Measurements from ENCODE around the gene ERBB4.

ERBB4 gene

GRCh38 chr2:211426240-211426639 lies 1112.4 kb downstream of the ERBB4 start:
- Histone ChIP-seq H3K27me3 (no peaks in the 10 kb centered on the region), H3K4me3 (ENCODE audit: low read depth in 1 of 2, low read length in 1 of 2) (no peak overlapping the region), H3K27ac (no peak overlapping the region), H3K4me1 (ENCODE audit: control insufficient read depth in 1 of 2, insufficient read depth in 1 of 2, low read depth in 1 of 2, low read length in 1 of 2) (no peaks in the 10 kb centered on the region), H3K9me3 (no peaks in the 10 kb centered on the region), H3K36me3 (no peaks in the 10 kb centered on the region)
- TF ChIP-seq, protein P1, sequence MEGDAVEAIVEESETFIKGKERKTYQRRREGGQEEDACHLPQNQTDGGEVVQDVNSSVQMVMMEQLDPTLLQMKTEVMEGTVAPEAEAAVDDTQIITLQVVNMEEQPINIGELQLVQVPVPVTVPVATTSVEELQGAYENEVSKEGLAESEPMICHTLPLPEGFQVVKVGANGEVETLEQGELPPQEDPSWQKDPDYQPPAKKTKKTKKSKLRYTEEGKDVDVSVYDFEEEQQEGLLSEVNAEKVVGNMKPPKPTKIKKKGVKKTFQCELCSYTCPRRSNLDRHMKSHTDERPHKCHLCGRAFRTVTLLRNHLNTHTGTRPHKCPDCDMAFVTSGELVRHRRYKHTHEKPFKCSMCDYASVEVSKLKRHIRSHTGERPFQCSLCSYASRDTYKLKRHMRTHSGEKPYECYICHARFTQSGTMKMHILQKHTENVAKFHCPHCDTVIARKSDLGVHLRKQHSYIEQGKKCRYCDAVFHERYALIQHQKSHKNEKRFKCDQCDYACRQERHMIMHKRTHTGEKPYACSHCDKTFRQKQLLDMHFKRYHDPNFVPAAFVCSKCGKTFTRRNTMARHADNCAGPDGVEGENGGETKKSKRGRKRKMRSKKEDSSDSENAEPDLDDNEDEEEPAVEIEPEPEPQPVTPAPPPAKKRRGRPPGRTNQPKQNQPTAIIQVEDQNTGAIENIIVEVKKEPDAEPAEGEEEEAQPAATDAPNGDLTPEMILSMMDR (IDR thresholded peaks at IDR 0.05), result no peak

DNA sequence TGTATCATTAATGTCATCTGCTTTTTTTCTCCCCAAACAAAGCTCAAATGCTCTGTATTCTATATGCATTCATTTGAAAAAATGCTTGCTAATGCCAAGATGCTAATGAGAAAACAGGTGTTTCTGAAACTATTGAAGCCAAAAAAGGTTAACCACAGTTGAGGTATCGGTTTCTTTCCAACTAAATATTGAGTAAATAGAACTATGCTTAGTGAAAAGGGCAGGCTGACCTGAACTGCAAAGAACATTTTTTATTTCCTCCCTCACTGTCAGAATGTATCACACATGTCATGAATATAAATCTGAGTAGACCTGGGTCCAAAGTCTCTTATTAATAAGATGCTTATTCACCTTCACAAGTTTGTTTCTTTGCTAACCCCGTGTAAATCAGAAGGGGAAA lies 1115.6 kb downstream of the ERBB4 start:
- TF ChIP-seq, protein P1 (IDR thresholded peaks at IDR 0.05), result no peak
- no peaks in the 10 kb centered on the region for H3K36me3 ChIP-seq
- H3K27ac ChIP-seq, result no peak overlapping the region

GRCh38 chr2:211417544-211417943 lies 1121.1 kb downstream of the ERBB4 start:
- TF ChIP-seq, protein P1 (IDR thresholded peaks at IDR 0.05), result no peak
- Histone ChIP-seq H3K27ac (no peak overlapping the region), H3K9me3 (no peaks in the 10 kb centered on the region), H3K4me3 (ENCODE audit: low read depth in 1 of 2, low read length in 1 of 2) (no peak overlapping the region), H3K4me1 (ENCODE audit: control insufficient read depth in 1 of 2, insufficient read depth in 1 of 2, low read depth in 1 of 2, low read length in 1 of 2) (no peaks in the 10 kb centered on the region), H3K36me3 (no peaks in the 10 kb centered on the region), H3K27me3 (no peaks in the 10 kb centered on the region)

More for the DNA sequence above, 1115.6 kb downstream of the ERBB4 start:
- no peaks in the 10 kb centered on the region for H3K4me1 ChIP-seq (ENCODE audit: control insufficient read depth in 1 of 2, insufficient read depth in 1 of 2, low read depth in 1 of 2, low read length in 1 of 2)
- H3K27me3 ChIP-seq, result no peaks in the 10 kb centered on the region
- no peak overlapping the region for H3K4me3 ChIP-seq (ENCODE audit: low read depth in 1 of 2, low read length in 1 of 2)
- H3K9me3 ChIP-seq, result no peaks in the 10 kb centered on the region

DNA sequence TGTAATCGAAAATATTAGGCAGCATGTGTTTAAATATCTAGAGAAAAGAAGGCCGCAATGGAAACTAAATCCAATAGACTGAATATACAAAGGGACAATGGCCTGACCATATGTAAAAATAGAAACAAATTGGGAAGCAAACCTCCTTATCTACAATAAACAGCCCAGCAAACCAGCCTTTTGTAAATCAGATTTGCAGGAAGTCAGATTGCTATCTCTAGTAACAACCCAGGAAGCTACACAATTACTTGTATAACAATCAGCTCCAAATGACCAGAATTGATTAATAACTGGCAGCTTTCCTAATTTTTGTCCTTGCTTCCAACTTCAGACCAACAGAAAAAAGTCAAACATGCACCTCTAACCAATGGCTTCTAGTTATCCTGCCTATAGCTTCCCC lies 1122.2 kb downstream of the ERBB4 start:
- Histone ChIP-seq H3K4me1 (ENCODE audit: control insufficient read depth in 1 of 2, insufficient read depth in 1 of 2, low read depth in 1 of 2, low read length in 1 of 2) (no peaks in the 10 kb centered on the region), H3K4me3 (ENCODE audit: low read depth in 1 of 2, low read length in 1 of 2) (no peak overlapping the region), H3K27me3 (no peaks in the 10 kb centered on the region), H3K36me3 (no peaks in the 10 kb centered on the region), H3K9me3 (no peaks in the 10 kb centered on the region), H3K27ac (no peak overlapping the region)
- TF ChIP-seq, protein P1 (IDR thresholded peaks at IDR 0.05), result no peak

DNA sequence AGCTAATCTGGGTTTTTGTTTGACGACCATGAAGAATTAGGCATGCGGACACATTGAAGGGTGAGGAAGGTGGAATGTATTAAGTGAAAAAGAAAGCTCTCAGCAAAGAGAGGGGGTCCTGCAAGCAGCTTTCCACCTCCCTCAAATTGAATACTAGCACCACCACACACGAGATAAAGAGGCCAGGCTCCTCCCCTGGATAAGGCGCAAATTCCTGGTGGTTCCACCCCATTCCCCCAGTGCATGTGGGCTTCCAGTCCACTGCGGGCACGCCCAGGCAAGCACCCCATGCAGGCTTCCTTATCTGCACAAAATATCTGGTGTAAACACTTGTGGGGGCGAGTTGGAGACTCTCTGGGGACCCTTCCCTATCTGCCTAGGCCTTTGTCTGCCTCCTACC lies 1124.9 kb downstream of the ERBB4 start:
- no peaks in the 10 kb centered on the region for H3K9me3 ChIP-seq
- no peak overlapping the region for H3K4me3 ChIP-seq (ENCODE audit: low read depth in 1 of 2, low read length in 1 of 2)
- TF ChIP-seq, protein P1 (IDR thresholded peaks at IDR 0.05), result no peak
- no peaks in the 10 kb centered on the region for H3K27me3 ChIP-seq
- no peak overlapping the region for H3K27ac ChIP-seq
- no peaks in the 10 kb centered on the region for H3K4me1 ChIP-seq (ENCODE audit: control insufficient read depth in 1 of 2, insufficient read depth in 1 of 2, low read depth in 1 of 2, low read length in 1 of 2)
- H3K36me3 ChIP-seq, result no peaks in the 10 kb centered on the region

DNA sequence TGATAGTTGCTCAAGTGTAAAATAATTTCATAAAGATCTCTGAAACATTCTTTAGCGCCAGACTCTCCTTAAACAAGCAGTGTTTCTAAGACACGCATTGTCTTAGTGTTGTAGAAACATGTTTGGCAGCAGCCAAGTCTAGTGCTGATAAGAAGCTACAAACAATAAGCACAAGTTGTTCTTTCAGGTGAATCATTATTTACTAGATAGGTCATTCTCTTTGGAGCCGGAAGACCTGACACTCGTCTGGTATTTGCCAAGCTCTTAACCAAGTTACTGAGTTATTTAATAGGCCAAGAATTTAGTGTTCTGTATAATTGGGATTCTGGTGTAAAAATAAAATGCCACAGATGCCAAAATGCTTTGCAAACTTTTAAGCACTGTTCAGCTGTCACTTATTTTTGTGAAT lies 1130.1 kb downstream of the ERBB4 start:
- Histone ChIP-seq H3K4me1 (ENCODE audit: control insufficient read depth in 1 of 2, insufficient read depth in 1 of 2, low read depth in 1 of 2, low read length in 1 of 2) (no peaks in the 10 kb centered on the region), H3K4me3 (ENCODE audit: low read depth in 1 of 2, low read length in 1 of 2) (no peak overlapping the region), H3K9me3 (no peaks in the 10 kb centered on the region), H3K27ac (no peak overlapping the region), H3K36me3 (no peaks in the 10 kb centered on the region), H3K27me3 (no peaks in the 10 kb centered on the region)
- TF ChIP-seq, protein P1 (IDR thresholded peaks at IDR 0.05), result no peak
